Right atrium auricular region (tissue), 2 donors: ENCODE results near the gene CEACAM18. TPM values are rescaled to one million over a fixed set of nuclear protein-coding genes. Genes with fewer than 3 reads are reported as not detected.

ENCODE experiments used
- DNase-seq: peaks from one replicate; pipeline ENCODE4 v3.0.0-alpha.2; 2019; ENCODE audit warnings: low spot score
- H3K27ac ChIP-seq, 2 donors: fragments of 200-600 bp; sonication (generic); 1 replicate in 1 of 2; 2 replicates in 1 of 2; pipeline ENCODE4 v1.5.1; 2016 to 2019
- H3K27me3 ChIP-seq, 2 donors: fragments of 200-600 bp; sonication (generic); one replicate each; pipeline versions ENCODE4 v1.5.1 to v1.6.0; 2017 to 2019
- H3K36me3 ChIP-seq: fragments of 200-600 bp; sonication (generic); one replicate; pipeline ENCODE4 v1.5.1; 2016
- H3K4me1 ChIP-seq, 2 donors: fragments of 200-600 bp; sonication (generic); one replicate each; pipeline versions ENCODE4 v1.5.1 to v1.6.0; 2017 to 2019
- H3K4me3 ChIP-seq, 2 donors: fragments of 200-600 bp; sonication (generic); 1 replicate in 1 of 2; 2 replicates in 1 of 2; pipeline ENCODE4 v1.5.1; 2017 to 2019; ENCODE audit warnings: mild to moderate bottlenecking in 1 of 2, moderate library complexity in 1 of 2
- H3K9me3 ChIP-seq, 2 donors: fragments of 200-600 bp; sonication (generic); one replicate each; pipeline ENCODE4 v1.5.1; 2019
- total RNA-seq, 2 donors: library from RNA; depleted of rRNA; stranded (reverse); fragments of >200 nt; gene quantifications; one replicate each; pipeline ENCODE4 v1.1.0, GENCODE V29; 2016
- TF ChIP-seq, protein P1 (sequence below), 2 donors: fragments of 200-600 bp; sonication (generic); IDR thresholded peaks; one replicate each; pipeline ENCODE4 v1.5.1; 2019; ENCODE audit warnings: antibody characterized with exemption in 2 of 2

Gene CEACAM18
- not detected for total RNA-seq

- Histone ChIP-seq H3K36me3 (no peaks in the 10 kb centered on the region), H3K9me3 (no peaks in the 10 kb centered on the region), H3K27ac (no peak within 1 kb of the TSS), H3K27me3 (no peaks in the 10 kb centered on the region), H3K4me1 (no peaks in the 10 kb centered on the region), H3K4me3 (no peak within 1 kb of the TSS)
- TF ChIP-seq, protein P1, sequence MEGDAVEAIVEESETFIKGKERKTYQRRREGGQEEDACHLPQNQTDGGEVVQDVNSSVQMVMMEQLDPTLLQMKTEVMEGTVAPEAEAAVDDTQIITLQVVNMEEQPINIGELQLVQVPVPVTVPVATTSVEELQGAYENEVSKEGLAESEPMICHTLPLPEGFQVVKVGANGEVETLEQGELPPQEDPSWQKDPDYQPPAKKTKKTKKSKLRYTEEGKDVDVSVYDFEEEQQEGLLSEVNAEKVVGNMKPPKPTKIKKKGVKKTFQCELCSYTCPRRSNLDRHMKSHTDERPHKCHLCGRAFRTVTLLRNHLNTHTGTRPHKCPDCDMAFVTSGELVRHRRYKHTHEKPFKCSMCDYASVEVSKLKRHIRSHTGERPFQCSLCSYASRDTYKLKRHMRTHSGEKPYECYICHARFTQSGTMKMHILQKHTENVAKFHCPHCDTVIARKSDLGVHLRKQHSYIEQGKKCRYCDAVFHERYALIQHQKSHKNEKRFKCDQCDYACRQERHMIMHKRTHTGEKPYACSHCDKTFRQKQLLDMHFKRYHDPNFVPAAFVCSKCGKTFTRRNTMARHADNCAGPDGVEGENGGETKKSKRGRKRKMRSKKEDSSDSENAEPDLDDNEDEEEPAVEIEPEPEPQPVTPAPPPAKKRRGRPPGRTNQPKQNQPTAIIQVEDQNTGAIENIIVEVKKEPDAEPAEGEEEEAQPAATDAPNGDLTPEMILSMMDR (IDR thresholded peaks at IDR 0.05), result no peak
- DNase-seq, result no peak
Observed at GRCh38 chr19:51478381-51479234, at the start of gene CEACAM18. Gene CEACAM18, plus strand, starts transcription at chr19:51478539.

DNA sequence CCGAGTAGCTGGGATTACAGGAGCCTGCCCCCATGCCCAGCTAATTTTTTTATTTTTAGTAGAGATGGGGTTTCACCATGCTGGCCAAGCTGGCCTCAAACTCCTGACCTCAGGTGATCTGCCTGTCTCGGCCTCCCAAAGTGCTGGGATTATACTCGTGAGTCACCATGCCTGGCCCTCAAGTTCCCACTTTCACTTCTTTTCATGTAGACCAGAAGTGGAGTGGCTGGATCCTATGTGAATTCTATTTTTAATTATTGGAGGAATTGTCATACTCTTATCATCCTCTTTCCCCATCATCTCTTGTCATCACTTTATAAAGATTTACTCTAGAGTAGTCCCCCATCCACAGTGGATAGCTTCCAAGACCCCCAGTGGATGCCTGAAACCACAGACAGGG is 48.1 kb upstream of the CEACAM18 start:
- Histone ChIP-seq H3K27me3 (no peaks in the 10 kb centered on the region), H3K4me1 (no peaks in the 10 kb centered on the region)
- TF ChIP-seq, protein P1 (IDR thresholded peaks at IDR 0.05), result no peak

DNA sequence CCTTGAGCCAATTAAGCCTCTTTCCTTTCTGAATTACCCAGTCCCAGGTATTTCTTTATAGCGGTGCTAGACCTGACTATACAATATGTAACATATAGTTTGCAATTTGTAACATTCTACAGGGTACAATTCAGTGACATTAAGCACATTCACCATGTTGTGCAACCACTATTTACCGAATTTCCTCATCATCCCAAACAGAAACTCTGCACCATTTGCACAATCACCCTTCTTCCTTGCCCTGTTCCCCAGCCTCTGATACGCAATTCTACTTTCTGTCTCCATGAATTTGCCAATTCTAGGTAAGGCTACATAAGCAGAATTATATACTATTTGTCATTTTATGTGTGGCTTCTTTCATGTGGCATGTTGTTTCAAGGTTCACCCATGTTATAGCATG is 47.2 kb upstream of the CEACAM18 start:
- H3K9me3 ChIP-seq, result no peaks in the 10 kb centered on the region
- H3K36me3 ChIP-seq, result no peaks in the 10 kb centered on the region
- H3K4me3 ChIP-seq, result no peak overlapping the region
- DNase-seq, result no peak
- no peaks in the 10 kb centered on the region for H3K4me1 ChIP-seq
- no peaks in the 10 kb centered on the region for H3K27me3 ChIP-seq
- H3K27ac ChIP-seq, result no peak overlapping the region
- TF ChIP-seq, protein P1 (IDR thresholded peaks at IDR 0.05), result no peak

More for the DNA sequence above, 48.1 kb upstream of the CEACAM18 start:
- DNase-seq, result no peak
- Histone ChIP-seq H3K9me3 (no peaks in the 10 kb centered on the region), H3K36me3 (no peaks in the 10 kb centered on the region), H3K4me3 (no peak overlapping the region), H3K27ac (no peak overlapping the region)

GRCh38 chr19:51433043-51433442 is 45.3 kb upstream of the CEACAM18 start:
- TF ChIP-seq, protein P1 (IDR thresholded peaks at IDR 0.05), result no peak
- H3K27me3 ChIP-seq, result no peaks in the 10 kb centered on the region
- H3K27ac ChIP-seq, result no peak overlapping the region
- H3K9me3 ChIP-seq, result no peaks in the 10 kb centered on the region
- DNase-seq, result no peak
- H3K4me1 ChIP-seq, result no peaks in the 10 kb centered on the region
- no peaks in the 10 kb centered on the region for H3K36me3 ChIP-seq
- no peak overlapping the region for H3K4me3 ChIP-seq

- H3K4me3 ChIP-seq, result no peak overlapping the region
- TF ChIP-seq, protein P1 (IDR thresholded peaks at IDR 0.05), result no peak
- no peak for DNase-seq
- no peaks in the 10 kb centered on the region for H3K36me3 ChIP-seq
- no peak overlapping the region for H3K27ac ChIP-seq
- no peaks in the 10 kb centered on the region for H3K27me3 ChIP-seq
- no peaks in the 10 kb centered on the region for H3K9me3 ChIP-seq
- no peaks in the 10 kb centered on the region for H3K4me1 ChIP-seq
Observed at GRCh38 chr19:51434456-51434855, 43.9 kb upstream of the CEACAM18 start.
